ENCODE measurements around the gene SSC4D.

Gene SSC4D

GRCh38 chr7:76351372-76351771, 58.1 kb downstream of the SSC4D start:
- no peak for DNase-seq

GRCh38 chr7:76349313-76349885, 60.1 kb downstream of the SSC4D start:
- DNase-seq: no peak

- no peak for DNase-seq
Observed at GRCh38 chr7:76347710-76348109, 61.8 kb downstream of the SSC4D start.

- no peak for DNase-seq
Observed at GRCh38 chr7:76346778-76347177, 62.7 kb downstream of the SSC4D start.

GRCh38 chr7:76346097-76346496, 63.4 kb downstream of the SSC4D start:
- no peak for DNase-seq

GRCh38 chr7:76343931-76344321, 65.6 kb downstream of the SSC4D start:
- DNase-seq: no peak

GRCh38 chr7:76343294-76343930, 66.1 kb downstream of the SSC4D start:
- DNase-seq: no peak

GRCh38 chr7:76342222-76342621, 67.3 kb downstream of the SSC4D start:
- DNase-seq: no peak

GRCh38 chr7:76340617-76341131, 68.8 kb downstream of the SSC4D start:
- DNase-seq: no peak
